ENCODE results near the gene TMEM94.
"Not testable (repeated sequence)": the region's sequence is repeated elsewhere in the genome, so short reads cannot be mapped to it uniquely, and the experiment has no call there.

TMEM94 gene

DNA sequence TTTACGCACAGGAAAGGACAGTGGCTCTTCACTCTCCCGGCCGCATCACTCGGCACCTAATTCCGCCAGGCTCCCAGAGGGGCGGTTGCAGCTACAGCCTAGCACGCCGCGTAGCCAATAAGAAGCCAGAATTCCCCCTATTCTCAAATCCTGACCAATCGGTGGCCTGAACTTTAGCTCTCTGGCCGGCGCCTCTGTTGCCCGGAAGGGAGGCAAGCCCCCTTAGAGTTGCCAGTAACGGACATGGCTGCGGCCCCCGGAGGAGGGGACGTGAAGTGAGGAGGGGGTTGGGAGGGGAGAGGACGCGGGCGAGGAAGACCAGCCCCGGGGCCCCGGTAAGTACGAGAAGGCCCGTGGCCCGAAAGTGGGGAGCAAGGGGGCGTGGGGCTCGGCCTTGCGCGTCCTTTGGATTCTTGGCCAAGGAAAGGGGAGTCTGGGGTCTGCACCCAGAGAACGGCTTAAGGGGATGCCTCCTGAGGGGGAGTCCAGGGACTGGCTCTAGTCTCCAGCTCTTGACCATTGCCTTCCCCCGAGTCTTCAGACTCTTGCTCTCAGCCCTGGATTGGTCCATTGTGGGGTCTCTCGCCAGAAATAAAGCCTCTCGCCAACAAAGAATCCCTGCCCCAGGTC, at the start of gene TMEM94:
TSS of gene TMEM94 (plus strand) at position 219 of the 630 bp plus-strand sequence. CDS start 15,271 bp downstream, outside the sequence.
- DNase-seq (ENCODE audit: low read depth): peak; percentile 89

DNA sequence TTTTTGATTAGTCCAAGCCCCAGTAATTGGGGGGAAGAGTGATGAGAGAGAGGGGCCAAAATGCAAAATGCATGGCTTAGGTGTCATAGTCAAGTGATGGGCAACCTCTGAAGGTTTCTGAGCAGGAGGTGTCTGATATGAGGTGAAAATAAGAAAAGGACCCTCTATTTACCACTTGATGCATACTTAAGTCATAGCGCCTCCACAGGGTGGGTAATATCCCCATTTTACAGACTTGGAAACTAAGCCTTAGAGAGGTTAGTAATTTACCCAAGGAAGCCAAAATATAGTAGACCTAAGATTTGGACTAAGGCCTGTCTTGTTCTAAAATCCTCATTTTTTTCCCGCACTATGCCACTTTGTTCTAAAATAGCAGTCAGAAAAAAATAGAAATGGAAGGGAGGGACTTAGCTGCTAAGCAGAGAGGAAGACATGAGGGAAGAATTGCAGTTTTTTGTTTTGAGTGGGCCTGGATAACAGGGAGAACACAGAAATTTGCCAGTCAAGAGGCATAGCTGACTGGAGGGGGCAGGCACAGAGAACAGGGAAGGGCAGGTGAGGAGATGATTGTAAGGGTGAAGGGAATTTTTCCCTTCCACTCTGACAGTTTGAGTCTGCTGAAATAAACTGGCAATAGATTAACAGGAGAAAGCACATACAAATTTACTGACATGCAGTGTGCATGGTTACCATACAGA, 48.6 kb upstream of the TMEM94 start:
- DNase-seq (ENCODE audit: low read depth): no peak

DNA sequence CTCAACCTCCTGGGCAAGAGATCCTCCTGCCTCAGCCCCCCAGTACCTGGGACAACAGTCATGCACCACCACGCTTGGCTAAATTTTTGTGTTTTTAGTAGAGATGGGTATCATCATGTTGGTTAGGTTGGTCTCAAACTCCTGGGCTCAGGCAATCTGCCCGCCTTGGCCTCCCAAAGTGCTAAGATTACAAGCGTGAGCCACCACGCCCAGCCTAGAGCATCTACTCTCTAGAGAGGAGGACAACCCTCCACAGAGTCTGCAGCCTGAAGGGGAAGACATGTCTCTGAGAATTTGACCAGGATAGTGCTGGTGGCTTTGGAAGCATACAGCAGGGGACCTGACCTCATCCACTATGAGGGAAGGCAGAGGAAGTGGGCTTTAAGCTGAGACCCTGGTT, 46.3 kb upstream of the TMEM94 start:
- DNase-seq (ENCODE audit: low read depth): no peak

DNA sequence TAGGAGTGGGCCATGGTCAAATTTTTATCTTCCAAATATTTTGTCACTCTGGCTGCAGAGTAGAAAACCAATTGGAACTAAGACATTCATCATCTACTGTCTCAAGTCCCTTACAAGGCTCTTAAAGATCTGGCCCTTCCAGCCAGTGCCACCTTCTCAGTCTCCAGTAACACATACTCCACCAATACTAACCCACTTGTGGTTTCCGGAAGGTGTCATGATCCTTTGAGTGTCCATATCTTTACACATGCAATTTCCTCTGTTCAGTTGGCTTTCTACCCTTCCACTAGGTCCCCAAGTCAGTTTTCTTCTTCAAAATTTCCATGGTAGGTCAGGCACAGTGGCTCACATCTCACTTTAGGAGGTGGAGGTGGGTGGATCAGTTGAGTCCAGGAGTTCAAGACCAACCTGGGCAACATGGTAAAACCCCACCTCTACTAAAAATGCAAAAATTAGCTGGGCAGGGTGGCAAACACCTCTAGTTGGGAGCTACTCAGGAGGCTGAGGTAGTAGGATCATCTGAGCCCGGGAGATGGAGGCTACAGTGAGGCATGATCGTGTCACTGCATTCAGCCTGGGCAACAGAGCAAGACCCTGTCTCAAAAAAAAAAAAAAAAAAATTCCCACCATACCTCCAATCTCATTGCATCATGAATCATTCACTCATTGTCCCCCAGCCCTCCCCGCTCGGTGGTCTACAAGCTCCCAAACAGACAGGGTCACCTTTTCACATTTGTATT, 44.9 kb upstream of the TMEM94 start:
- no peak for DNase-seq (ENCODE audit: low read depth)

DNA sequence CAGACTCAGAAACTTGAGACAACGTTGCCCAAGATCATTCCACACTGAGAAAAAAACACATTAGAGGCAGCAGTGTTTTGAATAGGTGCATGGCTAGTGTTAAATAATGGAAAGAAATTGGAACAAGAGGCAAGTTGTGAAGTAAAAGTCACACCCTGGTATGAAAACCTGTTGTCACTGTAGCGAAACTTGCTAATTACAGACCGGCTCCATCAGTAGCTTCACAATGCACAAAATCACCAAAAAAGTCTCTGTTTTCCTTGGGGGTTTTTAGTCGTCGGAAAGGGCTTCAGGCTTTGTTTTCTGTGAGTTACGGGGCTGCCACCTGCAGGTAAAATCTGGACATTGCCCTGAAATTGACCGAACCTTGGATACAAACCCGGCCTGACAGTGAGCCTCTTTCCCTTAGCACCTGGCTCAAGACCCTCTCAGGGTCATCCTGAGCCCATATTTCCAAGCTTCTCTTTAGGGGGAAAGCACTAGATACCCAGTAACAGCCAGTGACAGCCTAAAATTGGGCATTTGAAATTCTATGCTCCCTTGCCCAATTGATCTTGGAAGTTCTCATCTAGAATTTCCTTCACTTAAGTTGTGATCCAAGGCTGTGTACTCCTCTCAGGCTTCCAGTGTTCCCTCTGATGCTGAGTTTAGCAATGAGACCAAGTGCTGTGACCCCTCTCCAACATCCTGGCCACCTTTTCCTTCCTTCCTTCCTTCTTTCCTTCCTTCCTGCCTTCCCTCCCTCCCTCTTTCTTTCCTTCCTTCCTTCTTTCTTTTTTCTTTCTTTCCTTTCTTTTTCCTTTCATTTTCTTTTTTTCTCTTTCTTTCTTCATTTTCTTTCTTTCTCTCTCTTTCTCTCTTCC, 43.7 kb upstream of the TMEM94 start:
- no peak for DNase-seq (ENCODE audit: low read depth)

DNA sequence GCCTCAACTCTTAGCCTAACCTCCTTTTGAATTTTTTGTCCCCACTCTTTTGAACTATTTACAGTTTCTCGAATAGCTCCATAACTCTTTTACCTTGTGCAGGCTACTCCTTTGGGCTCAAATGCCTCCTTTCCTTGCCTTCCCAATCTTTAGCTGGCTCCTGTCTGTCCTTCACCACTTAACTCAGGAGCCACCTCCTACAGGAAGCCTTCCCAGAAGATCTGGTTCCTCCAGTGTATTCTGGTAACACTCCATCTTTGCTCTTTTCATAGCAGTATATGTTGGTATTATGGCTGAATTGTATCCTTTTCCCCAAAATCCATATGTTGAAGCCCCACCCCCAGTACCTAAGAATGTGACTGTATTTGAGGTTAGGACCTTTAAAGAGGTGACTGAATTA, 41.9 kb upstream of the TMEM94 start:
- DNase-seq (ENCODE audit: low read depth): no peak

DNA sequence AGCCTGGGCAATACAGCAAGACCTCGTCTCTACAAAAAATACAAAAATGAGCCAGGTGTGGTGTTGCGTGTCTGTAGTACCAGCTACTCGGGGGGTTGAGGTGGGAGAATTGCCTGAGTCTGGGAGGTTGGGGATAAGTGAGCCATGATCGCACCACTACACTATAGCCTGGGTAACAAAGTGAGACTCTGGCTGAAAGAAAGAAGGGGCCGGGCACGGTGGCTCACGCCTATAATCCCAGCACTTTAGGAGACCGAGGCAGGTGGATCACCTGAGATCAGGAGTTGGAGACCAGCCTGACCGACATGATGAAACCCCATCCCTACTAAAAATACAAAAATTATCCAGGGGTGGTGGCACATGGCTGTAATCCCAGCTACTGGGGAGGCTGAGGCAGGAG, 40.4 kb upstream of the TMEM94 start:
- no peak for DNase-seq (ENCODE audit: low read depth)

DNA sequence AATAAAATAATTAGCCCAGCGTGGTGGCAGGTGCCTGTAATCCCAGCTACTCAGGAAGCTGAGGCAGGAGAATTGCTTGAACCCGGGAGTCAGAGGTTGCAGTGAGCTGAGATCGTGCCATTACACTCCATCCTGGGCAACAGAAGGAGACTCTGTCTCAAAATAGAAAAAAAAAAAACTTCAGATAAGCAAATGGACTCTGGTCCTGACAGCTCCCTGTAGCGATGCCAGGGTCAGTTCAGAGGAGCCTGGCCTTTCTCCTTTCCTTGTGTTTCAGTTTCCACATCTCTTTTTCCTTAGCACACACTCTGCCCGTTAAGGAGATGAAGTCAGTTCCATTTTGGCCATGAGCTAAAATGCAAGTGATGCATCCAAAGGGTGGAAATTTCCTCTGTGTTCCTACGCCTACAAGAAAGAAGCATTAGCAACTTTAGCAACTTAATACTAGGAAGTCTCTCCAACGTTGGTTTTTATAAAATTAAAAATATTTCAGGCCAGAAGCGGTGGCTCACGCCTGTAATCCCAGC, 39.3 kb upstream of the TMEM94 start:
- no peak for DNase-seq (ENCODE audit: low read depth)

DNA sequence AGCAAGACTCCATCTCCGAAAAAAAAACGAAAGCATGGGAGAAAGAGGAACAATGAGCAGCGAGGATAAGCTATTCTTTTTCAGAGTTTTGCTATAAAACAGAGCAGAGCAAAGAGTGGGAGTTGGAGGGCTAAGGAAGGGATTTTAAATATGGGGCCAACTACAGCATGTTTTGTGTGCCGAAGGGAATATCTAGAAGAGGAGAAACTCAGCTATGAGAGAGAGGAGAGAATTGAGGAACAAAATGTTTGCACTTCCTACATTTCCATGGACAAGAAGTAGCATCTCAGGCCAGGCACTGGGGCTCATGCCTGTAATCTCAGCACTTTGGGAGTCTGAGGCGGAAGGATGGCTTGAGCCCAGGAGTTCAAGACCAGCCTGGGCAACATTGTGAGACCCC, 37.9 kb upstream of the TMEM94 start:
- DNase-seq (ENCODE audit: low read depth): no peak

DNA sequence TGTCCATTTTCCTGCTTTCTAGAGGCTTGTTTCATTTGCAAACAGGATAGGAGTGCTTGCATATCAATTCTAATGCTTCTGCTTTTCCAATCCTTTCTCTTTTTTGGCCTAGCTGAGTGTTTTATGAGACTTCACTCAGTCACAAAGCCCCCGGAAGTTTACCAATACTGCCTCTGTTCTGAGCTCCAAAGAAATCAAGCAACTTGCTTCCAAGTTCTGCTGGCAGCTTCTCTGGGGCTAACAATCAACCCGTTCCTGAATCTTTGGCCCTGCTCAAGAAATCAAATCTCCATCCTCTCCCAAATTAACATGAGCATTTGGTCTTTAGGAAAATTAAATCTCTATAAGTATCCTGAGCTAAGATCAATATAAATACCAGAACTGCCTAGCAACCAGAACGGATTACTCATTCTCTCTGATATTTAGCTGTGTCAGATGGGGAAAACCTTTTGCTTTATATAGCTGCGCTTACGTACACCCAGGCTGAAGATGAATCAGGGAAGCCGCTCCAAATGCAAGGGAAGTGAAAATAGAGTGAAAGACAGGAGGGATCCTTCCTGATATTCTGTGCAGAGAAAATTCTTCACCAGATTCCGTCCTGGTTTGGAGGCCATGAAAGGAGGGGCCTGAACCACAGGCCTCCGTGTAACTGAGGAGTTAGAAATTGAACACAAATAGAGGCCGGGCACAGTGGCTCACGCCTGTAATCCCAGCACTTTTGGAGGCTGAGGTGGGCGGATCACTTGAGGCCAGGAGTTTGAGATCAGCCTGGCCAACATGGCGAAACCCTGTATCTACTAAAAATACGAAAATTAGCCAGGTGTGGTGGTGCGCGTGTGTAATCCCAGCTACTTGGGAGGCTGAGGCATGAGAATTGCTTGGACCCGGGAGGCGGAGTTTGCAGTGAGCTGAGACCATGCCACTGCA, 27.6 kb upstream of the TMEM94 start:
- no peak for DNase-seq (ENCODE audit: low read depth)

DNA sequence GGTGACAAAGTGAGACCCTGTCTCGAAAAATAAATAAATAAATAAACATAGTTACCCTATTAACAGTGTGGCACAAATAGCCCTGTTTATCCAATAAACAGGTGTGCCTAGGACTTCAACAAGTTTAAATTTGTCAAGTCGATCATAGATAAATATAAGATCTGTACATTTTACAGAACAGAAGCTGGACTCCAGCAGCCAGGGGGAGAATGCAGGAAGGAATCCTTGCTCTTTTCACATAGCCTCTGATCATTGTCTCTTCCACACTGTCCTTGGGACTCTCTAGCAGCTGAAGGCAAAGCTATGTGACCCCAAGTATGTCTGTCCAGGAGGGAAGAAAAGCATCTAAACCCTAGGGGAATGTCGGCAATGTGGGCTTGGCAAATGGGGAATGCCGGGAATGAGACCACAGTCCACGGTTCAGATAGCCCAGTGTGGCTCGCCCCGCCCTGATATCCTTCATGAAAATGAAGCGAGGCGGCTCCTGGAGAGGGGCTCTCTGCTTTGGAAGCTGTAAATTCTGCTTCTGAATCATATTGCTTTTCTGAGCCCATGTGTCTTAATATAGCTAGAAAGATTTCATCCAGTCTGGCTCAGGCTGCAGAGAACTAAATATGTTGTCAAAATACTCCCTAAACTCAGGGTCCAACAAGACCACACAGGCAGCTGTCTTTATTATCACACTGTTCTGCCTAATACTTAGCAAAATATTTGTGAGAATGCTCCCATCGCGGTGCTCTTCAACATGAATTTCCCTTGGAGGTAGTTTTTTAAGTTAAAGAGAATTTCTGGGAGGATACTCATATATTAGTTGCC, 26.1 kb upstream of the TMEM94 start:
- DNase-seq (ENCODE audit: low read depth): peak; percentile 57

DNA sequence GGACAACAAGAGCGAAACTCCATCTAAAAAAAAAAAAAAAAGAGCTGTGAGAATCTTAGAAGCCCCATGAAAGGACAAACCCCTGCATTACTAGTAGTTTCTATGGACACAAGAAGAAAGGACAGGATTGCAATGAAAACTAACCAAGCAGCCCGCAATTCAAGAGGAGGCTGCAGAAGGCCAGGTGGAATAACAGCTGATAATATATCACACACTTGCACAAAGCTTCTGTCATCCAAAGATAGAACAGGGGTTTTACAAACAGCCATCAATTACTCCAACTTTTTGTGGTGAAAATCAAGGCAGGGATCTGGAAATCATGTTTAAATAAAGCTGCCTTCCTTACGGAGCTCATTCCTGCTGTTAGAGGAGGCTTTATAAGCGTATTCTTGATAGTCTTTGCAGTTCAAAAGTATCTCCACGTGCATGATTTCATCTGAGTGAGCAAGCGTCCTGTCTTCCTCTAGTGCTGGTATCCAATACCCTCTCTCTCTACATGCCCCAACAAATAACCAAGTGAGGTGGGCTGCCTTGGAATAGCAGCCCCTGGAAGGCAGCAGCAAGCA, 23.1 kb upstream of the TMEM94 start:
- DNase-seq (ENCODE audit: low read depth): no peak

DNA sequence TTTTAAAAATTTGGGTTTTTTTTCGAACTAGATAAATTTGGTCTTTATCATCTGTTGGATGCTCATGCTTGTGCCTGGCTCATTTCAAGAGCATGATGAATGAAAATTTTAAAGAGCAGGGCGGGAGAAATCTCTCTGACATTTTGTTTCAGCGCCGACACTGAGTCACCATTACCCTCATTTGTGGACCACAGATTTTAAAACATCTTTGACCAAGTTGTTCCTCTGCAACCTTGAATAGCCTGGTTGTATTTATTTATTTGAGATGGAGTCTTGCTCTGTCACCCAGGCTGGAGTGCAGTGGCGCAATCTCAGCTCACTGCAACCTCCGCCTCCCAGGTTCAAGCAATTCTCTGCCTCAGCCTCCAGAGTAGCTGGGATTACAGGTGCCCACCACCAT, 22.0 kb upstream of the TMEM94 start:
- DNase-seq (ENCODE audit: low read depth): not testable (repeated sequence)

DNA sequence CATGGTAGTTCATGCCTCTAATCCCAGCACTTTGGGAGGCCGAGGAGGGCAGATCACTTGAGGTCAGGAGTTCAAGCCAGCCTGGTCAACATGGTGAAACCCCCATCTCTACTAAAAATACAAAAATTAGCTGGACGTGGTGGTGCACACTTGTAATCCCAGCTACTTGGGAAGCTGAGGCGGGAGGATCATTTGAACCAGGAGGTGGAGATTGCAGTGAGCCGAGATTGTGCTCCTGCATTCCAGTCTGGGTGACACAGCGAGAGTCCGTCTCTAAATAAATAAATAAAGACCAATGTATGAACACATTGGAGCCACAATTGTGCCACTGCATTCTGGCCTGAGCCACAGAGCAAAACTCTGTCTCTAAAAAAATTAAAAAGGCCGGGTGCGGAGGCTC, 19.0 kb upstream of the TMEM94 start:
- not testable (repeated sequence) for DNase-seq (ENCODE audit: low read depth)

DNA sequence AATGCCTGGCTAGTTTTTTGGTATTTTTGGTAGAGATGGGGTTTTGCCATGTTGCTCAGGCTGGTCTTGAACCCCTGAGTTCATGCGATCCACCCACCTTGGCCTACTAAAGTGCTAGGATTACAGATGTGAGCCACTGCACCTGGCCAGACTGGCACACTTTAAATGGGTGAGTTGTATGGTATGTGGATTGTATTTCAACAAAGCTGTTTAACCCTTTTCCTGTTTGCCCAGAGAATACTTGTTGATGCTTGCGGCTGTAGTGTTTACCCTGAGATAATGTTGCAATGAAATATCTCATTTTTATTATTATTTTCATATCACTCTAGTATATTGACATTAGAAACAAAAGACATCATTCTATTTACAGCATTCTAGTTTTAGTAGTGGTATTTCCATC, 17.1 kb upstream of the TMEM94 start:
- no peak for DNase-seq (ENCODE audit: low read depth)

DNA sequence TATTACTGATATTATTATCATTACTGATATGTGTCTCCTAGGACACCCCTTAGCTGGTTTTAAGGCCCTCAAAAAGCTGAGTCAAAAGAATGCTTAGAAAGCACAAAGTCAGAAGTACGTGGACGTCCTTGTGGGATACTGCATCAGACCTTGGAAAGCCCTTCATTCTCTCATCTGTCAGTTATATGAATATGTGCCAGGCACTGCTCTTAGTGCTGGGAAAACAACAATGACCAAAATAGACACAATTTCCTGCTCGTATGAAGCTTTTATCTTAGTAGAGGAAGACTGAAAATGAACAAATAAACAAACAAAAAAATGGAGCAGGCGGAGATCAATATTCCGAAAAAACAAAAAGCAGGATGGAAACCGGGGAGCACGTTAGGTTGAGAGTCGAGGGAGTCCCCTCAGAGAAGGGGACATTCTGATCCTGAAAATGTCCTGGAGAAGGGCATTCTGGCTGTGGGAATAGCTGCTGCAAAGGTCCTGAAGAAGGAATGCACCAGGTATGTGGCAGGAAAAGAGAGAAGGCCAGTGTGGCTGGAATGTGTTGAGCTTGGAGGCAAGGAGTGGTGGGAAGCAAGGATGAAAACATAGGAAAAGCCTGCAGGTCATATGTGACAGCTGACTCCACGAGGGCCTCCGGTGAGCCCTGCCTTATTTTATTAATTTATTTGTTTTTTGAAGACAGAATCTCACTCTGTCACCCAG, 15.5 kb upstream of the TMEM94 start:
- DNase-seq (ENCODE audit: low read depth): no peak

DNA sequence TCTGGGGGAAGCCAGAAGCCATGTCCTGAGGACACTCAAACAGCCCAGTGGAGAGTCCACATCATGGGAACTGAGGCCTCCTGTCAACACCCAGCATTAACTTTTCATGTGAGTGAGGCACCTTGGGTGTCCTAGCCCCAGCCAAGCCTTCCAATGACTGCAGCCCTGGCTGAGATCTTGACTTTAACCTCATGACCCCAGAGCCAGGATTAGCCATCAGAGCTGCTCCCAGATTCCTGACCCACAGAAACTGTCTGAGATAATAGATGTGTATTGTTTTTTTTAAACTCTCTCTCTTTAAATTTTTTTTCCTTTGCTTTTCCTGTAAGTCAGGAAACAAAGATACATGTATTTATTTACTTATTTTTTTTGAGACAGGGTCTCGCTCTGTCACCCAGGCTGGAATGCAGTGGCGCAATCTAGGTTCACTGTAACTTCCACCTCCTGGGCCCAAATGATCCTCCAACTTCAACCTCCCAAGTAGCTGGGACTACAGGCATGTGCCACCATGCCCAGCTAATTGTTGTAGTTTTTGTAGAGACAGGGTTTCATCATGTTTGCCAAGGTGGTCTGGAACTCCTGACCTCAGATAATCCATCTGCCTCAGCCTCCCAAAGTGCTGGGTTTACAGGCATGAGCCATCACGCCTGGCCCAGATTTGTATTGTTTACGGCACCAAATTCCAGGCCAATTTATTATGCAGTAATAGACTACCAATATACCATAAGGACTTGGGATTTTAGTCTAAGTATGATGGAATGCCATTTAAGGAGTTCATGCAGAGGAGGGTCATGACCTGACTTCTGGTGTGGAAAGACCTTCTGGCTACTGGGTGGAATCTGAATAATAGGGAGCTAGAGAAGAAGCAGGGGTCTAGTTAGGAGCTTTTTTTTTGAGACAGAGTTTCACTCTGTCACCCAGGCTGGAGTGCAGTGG, 14.0 kb upstream of the TMEM94 start:
- no peak for DNase-seq (ENCODE audit: low read depth)

DNA sequence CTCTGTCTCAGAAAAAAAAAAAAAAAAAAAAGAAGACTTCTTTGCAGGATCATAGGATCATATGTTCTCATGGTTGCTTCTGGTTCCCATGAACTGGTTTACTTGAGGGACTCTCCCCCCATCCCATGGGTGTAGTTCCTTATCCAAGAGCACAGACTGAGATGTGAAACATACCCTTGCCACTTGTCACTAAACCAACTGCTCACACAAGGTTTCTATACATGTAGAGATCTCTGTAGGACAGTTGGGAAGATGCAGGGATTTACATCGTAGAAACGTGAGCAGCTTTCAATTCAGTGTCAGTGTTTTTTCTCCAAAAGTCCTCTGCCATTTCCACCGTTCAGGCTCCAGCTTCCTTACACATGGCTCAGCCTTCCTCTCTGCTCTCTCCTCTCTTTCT, 11.1 kb upstream of the TMEM94 start:
- no peak for DNase-seq (ENCODE audit: low read depth)
